Fibroblast of gingiva (primary cell): ENCODE results near the gene MLPH.

Source experiments
- DNase-seq: peaks from one replicate; pipeline ENCODE4 v3.0.0-alpha.2; 2011; ENCODE audit warnings: low read depth

The MLPH gene

DNA sequence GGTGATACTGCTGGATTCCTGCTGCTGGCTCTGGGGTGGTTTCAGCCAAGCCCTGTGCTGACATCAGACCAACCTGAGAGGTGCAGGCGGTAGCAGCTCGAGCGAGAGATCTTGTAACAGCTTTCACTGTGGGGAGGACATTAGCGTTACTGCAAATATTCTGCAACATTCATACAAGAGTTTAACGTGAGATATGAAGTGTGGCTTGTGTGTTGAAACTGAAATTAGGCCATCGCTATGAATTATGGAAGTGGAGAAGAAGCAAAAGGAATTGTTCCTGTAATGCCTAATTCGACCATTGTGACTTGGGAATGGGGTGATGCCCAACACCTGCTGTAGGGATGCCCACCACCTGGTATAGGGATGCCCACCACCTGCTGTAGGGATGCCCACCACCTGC lies 6.5 kb upstream of the MLPH start:
- DNase-seq = no peak

DNA sequence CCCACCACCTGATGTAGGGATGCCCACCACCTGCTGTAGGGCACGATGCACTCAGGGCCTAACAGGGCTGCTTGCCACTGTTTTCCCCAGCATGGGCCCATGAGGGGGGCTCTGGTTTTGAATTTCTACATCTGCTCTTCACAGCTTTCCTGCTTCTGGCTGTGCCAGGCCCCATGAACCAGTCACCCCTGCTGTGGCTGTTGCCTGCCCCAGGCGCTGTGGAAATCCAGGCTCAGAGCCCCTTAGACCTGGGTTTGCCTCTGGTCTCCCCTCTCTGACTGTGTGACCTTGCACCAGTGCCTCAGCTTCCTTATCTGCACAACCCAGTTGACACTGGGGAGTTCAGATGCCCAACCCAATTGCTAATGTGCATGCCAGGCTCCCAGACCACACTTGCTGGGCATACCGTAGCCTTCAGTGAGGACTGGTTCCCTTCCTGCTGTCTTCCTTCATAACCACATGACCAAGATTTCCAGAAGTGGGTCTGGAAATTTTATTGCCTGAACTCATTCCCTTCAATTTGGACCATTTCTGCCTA lies 6.0 kb upstream of the MLPH start:
- no peak for DNase-seq

DNA sequence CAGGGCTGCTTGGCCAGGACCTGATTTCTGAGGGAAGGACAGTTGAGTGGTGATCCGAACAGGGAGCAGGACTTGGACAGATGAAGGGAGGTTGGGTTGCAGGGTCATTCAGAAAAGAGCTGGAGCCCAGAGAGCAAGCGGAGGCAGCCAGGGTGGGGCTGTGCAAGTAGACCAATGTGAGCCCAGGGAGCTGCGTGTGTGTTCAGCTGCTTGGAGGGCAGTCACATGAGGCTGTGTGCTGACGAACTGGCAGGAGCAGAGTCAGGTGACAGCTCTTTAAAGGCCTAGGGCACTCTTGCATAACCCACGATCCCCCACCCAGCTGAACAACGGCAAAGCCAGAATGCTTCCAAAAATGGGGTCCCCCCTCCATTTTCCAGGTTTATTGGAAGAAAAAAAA lies 4.6 kb upstream of the MLPH start:
- peak; percentile 85 for DNase-seq

DNA sequence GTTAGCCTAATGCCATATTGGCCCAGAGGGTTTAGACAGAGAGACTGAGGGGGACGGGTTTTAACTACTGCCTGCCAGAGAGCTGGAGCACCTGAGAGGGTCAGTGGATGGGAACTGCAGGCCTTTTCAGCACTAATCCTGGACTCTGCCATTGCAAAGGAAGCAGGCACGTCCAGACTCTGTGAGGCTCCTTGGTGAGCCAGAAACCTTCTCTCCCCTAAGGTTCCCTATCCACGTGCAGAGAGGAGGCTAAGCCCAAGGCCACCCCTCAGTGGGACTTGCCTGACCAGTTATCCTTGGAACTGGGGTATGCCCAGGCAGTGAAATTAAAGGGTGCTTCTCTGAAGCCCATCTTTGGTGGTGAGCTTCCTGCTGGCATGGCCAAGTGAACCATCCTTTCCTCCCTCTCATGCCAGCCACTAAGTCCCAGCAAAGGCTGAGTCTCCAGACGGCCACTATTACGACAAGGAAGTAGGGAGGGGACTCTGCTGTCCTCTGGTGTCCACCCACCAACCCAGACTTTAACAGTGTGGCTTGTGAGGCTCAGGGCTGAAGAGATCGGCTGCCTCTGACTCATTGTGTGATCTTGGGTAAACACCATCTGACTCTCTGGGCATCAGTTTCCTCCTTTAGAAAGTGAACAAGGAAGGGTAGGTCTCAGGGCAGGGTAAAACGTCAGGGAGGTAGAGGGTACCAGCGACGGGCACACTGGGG lies 3.9 kb upstream of the MLPH start:
- peak; percentile 60 for DNase-seq

DNA sequence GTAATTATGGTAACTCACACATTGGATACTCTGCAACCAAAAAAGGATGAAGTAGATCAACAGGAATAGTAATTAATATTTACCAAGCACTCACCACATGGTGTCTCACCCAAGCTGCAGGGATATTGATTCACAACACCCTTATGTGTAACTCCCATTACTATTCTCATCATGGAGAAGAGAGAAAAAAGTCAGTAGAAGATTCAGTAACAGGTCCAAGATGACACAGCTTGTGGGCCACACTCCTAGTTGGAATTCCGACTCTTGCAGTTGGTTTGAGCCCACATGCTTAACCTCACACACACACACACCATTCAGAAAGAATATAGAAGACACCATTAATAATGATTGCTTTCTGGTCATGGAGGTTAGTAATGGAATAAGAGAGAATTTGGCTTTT lies 1.7 kb upstream of the MLPH start:
- no peak for DNase-seq

DNA sequence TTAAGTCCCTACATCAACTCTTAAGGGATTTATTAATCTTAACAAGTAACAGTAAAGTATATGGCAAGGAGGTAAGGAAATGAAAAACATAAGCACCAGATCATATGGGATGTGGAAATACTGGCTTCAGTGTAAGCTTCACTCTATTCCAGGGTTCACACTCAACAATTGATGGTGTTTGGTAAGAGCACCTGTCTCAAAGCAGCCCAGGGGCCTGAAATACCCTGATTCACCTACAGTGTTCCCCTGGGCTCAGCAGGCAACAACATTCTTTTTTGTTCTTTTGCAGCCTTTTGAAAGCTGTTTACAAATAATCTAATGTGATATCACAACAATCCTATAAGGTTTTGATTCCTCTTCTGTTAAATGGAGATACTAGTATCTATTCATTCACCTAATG lies 1.2 kb upstream of the MLPH start:
- no peak for DNase-seq

DNA sequence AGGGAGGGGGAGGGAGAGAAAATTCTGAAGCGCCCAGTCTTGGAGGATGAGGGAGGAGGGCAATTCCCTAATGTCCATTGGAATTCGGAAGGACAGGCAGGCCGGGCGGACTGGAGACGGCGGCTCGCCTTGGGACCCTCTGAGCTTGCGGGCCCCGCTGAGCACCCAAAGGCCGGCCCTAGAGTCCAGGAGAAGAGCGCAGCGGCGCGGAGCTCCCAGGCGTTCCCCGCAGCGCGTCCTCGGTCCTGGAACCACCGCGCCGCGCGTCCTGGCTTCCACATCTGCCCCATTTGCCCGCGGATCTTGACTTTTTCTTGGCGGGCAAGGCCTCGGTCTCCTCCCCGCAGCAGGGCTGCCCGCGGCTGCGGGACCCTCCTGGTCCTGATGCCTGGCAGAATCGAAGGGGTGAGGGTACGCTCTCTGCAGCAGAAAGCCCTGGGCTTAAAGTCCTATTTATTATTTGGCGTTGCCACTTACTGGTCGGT lies 675 bp upstream of the MLPH start:
- DNase-seq = no peak

DNA sequence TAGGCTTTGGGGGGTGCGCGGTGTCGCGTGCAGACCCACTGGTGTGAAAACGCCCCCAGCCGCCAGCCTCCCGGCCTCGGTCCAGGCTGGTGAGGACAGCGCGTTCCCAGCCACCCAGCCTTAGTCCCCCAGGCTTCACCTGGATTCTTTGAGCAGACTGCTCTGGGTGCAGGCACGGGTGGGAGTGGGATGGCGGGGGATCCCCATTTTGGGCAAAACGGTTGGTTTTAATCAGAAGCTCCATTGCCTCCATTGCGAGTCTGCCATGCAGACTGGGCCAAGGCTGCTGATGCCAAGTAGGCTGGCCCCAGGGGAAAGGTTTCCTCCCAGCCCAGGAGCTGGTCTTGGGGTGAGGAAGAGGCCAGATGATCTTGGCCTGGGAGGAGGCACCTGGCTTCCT lies 445 bp downstream of the MLPH start:
- DNase-seq = no peak

DNA sequence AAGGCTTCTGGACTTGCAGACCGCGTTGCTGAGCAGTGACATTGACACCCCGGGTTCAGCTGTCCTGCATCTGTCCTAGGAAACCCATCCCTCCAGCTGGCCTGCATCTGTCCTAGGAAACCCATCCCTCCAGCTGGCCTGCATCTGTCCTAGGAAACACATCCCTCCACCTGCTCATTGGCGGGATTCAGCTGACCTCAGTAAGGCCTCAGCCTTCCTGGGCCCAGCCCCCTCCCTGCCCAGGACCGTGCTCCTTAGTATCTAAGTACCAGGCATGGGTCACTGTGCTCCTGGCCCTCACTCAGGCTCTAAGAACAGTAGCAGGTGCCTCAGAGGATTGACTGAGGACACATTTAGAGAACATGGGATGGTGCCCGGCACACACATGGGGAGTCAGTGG lies 1.2 kb downstream of the MLPH start:
- no peak for DNase-seq

DNA sequence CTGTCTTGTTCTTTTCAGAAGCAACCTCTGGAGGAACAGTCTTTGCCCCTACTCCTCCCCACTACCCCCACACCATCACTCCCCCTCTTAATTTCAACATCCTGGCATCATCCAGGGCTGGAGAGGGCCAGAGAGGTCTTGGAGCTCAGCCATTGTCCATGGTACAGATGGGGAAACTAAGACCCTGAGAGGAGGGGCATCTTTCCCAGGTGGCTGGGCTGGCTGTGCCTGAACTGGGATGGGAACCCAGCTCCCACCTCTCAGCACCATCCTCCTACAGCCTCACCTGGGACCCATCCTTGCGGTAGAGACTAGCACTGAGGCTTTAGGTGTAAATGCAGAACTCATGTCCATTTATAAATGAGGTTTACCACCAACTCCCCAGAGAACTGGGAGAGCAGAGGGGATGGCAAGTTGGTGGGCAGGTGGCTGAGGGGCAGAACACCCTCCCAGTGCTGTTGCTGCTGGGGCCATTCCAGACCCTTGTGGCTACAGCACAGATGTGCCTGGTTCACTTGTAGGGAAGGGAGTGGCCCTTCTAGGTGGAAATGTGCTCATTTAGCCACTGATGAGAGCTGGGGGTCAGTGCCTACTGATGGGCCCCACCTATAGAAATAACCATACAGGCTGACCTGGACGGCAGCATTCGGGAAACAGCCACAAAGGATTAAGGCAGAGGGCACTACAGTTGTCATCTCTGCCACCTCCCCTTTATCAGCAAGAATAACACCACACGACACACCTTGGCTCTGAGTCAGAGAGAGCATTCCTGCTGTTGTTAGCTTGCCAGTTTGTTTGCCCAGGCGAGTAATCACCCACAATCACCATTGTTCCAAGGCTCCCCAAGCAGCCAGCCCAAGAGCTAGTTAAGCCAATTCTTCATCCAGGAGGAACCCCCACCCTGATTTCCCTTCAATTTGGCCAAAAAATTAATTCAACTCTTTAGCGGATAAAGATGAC lies 2.1 kb downstream of the MLPH start:
- no peak for DNase-seq

DNA sequence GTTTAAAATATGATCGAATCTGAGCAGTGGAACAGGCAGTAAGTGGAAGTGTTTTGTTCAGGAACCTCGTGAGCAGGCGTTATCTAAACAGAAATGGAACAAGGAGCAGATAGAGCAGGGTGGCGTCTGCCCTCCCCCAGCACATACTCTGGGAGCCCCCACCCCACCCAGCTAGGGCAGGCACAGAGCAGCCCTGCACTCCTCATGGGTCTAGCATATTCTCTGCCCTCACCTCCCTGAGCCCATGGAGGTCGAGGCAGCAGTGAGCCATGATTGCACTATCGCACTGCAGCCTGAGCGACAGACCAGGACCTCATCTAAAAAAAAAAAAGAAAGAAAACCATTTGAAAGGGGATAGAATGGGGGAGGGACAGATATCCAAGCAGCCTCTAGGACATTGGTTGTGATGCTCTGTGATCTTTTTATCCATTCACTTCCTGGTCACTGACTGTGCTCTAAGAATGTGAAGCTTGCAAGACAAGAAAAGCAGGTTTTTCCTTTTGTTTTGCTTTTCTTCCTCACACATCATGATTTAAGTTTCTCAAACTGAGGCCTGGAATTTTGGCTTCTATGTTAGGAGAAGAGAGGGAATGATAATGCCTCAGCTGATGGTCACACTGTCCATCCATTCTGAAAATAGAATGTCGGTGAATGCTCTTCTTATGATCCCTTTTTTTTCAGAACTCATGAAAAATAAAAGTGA lies 3.1 kb downstream of the MLPH start:
- DNase-seq = no peak

DNA sequence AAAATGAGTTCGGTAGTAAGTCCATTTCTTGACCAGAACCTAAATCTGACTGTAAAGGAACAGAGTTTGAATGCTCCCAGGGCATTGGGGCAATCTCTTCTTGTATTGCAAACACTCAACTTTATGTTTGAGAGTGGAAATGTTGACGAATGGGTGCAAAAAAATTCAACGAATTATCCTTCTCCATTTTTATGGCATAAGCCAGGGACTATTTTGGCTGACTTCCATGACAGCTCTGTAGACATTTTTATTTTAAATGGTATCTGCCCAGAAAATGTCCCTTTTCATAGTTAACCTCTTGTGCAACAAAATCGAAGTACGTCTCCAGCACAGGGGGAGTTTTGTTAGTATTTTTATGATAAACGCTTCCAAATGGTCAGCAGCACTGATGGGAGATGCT lies 3.7 kb downstream of the MLPH start:
- no peak for DNase-seq

DNA sequence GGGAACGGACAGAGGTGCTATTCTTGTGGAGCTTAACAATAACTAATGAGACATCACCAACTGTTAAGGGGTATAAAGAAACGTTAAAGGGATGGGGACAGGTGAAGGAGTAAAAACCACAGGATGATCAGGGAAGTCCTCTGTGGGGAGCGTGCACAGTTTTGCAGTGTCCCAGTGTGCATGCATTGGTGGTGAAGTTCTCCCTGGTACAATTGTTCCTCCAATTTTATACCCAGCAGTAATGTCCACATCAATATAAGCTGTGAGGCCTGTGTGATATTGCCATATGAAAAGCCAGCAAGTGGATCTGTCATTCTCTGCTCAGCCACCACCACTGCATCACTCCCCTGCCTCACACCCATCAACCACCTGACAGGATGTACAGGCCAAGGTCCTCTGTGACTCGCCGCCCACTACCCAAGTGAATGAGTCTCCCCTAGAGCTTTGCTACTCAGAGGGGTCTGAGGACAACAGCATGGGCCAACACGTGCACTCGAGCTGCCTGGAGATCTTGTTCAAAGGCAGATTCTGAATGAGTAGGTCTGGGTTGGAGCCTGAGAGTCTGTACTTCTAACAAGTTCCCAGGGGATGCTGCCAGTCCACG lies 4.6 kb downstream of the MLPH start:
- no peak for DNase-seq

DNA sequence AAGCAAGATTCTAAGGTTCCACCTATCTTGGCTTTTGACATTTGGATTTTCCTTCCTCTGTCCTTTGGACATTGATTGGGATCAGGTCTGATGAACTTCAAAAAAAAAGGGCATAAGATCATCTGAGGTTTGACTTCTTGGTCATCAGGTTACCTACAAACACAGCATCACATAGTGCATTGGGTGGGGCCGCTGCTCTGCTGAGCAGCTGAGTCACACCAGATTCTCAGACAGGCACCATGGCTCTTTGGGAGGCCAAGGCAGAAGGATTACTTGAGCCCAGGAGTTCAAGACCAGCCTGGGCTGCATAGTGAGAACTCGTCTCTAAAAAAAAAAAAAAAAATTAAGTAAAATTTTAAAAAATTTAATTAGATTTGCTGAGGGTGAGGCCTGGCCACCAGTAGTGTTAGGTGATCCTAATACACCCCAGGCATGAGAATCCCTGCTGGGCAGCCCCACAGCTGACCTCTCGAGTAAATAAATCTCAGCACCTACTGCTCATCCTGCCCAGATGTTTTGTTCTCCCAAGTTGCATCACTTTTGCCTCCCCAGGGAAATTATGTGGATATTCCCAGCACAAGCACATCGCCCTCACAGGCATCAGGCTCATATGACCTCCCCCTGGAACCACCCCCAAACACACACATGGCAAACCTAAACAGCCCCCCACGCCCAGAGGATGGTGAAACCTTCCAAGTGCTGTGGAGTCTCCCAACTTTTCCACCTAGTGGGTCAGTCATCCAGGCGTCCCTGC lies 5.3 kb downstream of the MLPH start:
- DNase-seq = peak; percentile 57

DNA sequence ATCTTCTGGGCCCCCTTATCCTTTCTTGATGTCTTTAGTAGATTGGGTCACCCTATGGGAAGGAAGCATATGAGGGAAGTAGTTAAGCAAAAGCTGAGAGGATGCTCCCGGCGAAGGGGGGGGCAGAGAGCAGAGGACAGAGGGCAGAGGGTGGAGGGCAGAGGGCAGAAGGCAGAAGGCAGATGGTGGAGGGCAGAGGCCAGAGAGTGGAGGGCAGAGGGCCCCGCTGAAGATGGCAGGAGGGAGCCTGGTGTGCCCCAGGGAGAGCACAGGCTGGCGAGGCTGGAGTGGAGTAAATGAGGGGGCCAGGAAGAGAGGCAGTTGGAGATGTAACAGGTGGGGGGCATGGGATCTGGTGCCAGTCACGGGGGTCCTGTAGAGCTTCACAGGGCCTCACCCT lies 7.0 kb downstream of the MLPH start:
- DNase-seq = no peak

DNA sequence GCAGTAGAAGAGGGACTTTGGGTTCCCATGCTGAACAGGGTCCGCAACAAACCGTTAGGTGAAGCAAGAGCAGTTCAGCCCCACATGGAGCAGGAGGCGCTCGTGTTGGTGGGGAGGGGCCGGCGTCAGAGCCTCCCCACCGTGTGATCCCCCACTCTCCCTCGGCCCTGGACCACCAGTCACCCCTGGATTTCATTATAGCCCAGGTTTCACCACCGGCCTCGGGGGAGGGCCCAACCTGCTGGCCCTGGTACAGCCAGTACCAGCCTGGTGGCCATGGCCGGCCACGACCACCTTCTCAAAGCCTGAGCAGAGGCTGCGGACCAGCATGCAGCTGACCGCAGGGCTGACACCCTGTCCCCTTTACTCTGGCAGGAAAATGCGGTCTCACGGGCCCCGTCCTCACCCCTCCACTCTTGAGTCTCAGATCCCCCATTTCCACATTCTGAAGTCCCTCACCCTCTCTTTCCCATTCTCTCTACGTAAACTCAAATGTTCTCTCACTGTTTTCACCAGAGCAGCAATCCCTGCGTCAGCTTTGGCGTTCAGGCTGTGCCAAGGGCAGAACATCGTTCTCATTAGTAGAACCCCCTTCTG lies 8.6 kb downstream of the MLPH start:
- no peak for DNase-seq

DNA sequence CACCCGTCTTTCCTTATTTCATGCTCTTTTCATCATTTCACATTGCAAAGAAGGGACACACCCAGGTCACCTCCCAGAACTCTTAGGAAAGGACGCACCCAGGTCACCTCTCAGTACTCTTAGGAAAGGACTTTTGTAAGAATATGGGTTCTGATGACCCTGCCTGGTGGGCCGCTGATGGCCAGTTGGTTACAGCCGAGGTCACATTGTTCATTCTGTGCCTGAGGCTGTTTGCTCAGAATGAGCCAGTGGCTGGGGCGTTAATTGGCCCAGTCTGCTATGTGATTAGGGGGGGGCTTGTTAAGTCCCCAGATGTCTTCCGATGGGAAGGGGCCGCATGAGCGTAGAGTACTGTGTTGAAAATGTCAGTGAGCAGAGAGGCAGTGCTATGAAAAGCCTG lies 9.4 kb downstream of the MLPH start:
- DNase-seq = no peak

DNA sequence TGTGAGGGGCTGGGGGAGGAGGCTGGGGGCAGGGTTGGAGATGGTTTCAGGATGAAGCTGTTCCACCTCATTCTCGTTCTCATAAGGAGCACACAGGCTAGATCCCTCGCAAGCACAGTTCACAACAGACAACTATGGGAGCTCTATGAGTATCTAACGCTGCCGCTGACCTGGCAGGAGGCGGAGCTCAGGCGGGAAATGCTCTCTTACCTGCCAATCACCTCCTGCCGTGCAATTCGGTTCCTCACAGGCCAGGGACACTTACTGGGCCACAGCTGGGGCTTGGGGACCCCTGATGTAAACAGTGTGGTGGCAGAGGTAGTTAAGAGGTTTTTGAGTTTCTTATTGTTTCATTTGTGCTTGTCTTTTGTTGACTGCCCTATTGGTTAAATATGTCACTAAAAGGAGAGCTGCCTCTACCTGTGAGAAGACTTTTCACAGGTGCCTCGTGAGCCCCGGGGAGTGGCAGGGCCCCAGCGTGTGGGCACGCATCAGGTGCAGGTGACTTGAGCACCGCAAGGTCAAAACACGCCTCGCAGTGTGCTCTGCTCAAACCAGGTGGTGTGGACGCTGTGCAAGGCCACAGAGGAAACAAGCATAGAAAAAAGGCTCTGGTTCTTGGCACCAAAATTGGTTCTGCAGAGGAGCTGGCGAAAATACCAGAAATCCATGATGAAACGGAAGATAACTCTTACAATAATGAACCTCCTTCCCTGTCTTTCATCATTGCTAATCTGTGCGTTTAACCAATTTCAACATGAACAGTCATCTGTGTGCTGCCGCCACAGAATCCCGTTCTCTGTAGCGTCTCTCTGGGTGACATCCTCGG lies 10.2 kb downstream of the MLPH start:
- no peak for DNase-seq

DNA sequence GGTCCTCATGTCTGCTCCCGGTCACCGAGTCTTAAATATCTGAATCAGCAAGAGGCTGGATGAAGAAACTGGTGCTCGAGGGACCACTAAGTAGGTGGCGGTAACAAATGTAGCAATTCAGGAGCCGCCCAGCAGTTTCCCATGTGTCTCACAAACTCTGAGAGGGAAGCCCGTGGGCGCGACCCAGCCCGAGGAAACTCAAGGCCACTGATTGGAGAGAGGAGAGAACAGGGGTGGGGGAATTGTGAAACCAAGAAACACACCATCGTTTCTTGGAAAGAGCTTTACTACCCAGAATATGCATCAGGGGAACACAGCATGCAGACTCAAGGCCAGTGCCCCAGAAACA lies 10.8 kb downstream of the MLPH start:
- DNase-seq = peak; percentile 79

DNA sequence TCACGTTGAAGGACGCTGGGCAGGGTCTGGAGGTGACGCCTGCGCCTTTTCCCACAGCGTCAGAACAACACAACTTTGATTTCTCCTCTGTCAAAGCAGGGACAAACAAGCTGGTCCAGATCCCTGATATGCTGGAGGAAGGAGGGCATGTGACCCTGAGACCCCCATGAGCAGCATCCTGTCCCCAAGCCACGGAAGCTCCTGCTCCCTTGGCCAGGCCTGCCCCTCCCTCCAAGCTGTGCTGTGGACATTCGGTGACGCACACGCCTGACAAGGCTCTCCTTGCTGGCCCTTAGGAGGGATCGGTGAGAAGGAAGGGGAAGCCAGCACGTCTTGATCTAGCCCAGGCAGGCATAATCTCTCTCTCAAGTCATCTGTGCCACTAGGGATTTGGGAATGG lies 11.3 kb downstream of the MLPH start:
- DNase-seq = no peak
